Uterus (tissue), 2 donors: ENCODE data around the gene OTOP3.

Experiments
- POLR2A ChIP-seq, 2 donors: fragments of 450-650 bp; IDR thresholded peaks; one replicate each; pipeline ENCODE4 v1.6.1; 2016; ENCODE audit warnings: antibody characterized with exemption in 2 of 2, mild to moderate bottlenecking in 1 of 2, moderate library complexity in 1 of 2
- TF ChIP-seq, protein P1 (sequence below), 4 experiments: fragments of 200-600 bp in 2 of 4; fragments of 450-650 bp in 2 of 4; sonication (generic) in 2 of 4; IDR thresholded peaks; one replicate each; pipeline ENCODE4 v1.5.1; 2016 to 2019; ENCODE audit warnings: antibody characterized with exemption in 4 of 4, mild to moderate bottlenecking in 2 of 4, moderate library complexity in 1 of 4

DNA sequence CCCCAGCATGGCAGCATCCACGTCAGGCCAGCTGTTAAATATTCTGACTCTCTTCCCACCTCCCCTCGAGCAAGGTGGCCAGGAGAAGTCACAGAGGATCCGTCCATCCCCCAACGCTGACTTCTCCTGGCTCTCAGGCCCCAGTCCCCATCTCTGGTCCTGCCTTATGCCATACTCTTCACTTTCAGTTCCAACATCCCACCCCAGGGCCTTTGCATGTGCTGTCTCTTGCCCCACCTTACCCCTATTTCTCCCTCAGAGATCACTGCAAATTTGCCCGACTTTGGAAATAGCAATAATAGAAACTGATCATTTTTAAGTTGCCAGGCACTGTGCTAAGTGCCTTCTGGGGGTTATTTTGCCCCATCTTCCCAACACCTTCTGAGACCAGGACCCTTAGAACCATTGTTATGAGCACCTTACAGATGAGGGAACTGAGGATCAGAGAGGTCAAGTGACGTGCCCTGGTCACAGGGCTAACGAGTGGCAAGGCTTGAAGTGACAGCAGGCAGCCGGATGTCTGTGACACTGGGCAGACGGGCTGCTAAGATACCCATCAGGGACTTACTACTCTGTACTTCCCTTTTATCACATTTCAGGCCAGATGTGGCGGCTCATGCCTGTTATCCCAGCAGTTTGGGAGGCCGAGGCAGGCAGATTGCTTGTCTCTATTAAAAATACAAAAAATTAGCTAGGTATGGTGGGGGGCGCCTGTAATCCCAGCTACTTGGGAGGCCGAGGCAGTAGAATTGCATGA lies 19.1 kb downstream of the OTOP3 start:
- TF ChIP-seq, protein P1, sequence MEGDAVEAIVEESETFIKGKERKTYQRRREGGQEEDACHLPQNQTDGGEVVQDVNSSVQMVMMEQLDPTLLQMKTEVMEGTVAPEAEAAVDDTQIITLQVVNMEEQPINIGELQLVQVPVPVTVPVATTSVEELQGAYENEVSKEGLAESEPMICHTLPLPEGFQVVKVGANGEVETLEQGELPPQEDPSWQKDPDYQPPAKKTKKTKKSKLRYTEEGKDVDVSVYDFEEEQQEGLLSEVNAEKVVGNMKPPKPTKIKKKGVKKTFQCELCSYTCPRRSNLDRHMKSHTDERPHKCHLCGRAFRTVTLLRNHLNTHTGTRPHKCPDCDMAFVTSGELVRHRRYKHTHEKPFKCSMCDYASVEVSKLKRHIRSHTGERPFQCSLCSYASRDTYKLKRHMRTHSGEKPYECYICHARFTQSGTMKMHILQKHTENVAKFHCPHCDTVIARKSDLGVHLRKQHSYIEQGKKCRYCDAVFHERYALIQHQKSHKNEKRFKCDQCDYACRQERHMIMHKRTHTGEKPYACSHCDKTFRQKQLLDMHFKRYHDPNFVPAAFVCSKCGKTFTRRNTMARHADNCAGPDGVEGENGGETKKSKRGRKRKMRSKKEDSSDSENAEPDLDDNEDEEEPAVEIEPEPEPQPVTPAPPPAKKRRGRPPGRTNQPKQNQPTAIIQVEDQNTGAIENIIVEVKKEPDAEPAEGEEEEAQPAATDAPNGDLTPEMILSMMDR (IDR thresholded peaks at IDR 0.05), result no peak
- TF ChIP-seq POLR2A (IDR thresholded peaks at IDR 0.05), result no peak
